ENCODE data around the gene ATPAF1.

Gene ATPAF1

DNA sequence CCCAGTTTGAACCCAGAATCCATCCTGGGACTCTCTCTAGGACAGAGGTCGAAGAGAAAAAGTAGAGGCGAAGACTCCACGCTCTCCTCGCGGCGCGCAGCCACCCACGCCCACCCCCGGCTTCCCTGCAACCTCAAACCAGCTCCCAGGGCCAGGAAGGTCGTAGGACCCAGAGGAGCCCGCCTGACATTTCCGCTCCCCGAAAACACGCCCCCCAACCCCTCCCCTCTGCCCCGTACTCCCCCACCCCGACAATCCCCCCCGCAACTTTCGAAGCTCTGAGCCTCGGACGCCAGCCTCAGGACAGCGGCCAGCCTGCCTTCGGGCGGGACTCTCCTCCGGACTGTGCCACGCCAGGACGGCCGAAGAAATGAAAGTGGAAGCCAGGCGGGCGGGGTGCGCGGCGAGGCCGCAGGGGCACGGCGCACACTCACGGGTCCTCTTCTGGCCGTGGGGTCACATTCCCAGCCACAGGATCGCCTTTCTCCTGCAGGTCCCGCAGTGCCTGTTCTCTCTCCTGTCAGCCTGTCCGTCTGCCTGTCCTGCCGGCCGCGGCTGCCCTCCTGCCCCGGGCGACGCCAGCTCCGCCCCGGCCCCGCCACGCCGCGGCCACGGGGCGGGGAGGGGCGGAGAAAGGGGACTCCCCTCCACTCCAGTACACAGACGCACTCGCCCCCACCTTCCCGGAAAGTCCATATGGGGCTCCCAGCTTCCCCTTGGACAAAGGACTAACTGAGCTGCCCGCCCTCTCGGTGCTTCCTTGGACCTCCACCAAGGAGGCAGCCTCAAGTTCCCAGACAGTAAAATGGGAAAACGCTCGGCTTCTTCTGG lies 51.7 kb downstream of the ATPAF1 start, which contains the start of gene MOB3C:
Gene MOB3C (minus strand): TSS at position 535 of the 831 bp plus-strand sequence. CDS start 3,490 bp downstream, outside the sequence.
- DNase-seq: peak in 47 of 51 donors; percentile 20 to 85 (median 61)

DNA sequence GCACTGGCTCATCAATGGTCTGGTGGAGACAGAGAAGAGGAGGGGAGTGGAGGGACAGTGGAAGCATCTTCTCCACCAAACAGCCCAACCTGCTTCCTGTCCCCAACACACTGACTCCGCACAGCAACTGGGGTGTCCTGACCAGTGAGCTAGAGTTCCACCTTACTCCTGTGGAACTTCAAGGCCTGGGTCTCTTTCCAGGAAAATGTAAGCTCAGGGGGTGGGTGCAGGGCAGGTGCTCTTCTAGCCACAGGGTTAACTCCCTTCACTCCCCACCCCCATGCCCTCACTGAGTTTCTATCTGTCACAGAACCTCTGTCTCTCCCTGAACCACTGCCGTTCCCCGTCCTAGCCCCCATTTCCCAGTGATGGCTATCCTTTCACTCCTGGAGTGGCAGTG lies 52.4 kb downstream of the ATPAF1 start:
- no peak for DNase-seq

DNA sequence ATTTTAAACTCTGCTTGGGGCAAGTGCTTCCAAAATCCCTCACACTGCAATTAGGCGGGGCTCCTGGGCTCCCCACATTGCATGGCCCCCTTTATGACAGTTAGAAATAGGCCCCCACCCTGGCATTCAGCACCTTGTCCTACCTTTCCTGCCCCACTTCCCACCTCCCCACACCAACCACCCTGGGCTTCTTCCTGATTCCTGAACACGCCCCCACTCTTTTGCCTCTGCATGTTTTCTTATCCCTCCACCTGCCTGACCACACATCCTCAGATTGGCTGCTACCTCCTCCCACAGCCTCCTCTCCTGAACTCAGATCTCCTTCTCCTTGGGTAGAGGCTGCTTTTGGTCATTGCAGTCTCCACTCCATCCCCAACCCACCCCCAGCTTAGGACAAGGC lies 53.1 kb downstream of the ATPAF1 start:
- no peak for DNase-seq

DNA sequence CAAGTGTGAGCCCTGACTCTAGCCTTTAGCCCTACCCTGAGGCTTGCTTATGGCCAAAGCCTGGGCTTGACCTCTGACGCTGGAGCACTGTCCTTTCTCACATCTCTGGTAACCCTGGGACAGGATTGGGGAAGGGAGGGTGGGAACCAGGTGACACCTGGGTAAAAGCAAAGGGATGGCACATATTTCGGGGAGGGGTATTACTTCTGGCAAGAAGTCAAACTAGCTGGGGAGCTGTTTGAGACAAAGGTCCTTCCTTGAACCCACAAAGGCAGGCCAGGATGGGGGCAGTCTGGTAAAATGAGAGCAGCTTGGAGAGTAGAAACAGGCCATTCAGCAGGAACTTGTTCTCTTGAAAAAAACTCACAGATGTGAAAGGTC lies 53.6 kb downstream of the ATPAF1 start:
- DNase-seq: no peak

DNA sequence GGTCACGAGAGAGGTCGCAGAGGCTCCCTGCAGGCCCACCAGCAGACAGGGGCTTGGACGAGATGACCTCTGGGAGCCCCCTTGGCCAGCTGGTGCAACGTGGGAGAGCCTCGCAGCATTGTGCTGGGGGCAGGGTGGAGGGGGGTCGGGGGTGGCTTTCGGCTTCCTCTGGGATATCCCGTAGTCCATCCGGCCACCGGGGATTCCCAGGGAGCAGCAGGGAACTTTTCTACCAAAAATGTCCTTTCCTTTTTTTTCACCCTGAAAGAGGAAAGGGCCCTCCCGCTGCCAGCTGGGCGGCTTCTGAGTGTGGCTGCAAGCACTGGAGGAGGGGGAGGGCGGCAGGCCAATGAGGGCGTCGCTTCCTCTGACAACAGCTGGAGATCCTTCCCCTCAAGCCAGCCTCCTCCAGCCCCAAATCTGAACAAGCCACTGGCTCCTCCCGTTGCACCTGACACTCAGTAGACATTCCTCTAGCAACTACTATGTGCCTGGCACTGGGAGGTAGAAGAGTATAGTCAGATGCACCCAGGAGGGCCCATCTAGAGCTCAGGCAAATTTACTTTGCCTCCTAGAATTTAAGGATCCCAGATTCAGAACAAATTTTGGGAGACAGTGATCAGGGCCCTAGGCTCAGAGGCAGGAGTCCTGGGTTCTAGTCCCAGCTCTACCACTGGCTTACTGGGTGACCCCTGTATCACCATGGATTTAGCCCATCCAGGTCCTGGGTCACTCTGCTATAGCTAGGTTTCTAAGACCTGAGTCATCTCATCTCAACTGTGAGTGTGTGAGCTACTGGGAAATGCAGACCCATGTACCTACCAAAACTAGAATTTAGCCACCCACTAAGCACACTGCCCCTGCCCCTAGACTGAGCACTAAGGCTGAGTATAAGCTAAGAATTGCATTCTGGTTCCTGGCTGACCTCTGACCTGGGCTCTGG lies 54.2 kb downstream of the ATPAF1 start:
- peak in 47 of 51 donors; percentile 14 to 79 (median 51) for DNase-seq

DNA sequence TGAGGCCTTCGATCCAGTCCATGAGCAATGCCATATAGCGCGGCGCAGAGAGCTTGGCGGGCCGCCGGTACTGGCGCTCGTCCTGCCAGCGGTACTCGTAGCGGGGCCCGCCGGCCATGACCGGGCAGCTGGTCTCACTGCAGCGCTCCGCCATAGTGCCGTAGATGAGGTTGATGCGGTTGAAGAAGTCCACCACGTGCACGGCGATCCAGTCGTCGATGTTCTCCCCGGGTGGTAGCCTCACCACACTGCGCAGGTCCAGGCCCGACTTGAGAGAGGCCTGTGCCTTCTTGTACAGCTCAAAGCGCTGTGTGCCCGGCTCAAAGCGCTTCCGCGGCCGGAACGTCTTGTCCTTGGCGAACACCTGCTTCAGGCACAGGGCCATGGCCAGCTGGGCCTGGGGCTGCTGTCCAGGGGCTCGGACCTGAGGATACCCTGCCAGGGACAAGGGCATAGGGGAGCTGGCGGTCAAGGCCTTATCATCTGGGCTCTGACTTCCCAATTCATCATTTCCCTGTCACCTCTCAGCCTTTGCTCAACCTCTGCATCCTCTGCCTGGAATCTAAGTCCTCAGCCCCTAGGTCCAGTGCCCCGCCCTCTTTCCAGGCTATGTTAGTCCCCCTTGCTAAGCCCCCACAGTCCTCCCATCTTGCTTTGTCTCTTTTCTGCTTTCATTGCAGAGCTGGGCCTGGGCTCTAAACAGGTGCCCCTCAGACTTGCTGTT lies 55.1 kb downstream of the ATPAF1 start:
- peak in 3 of 51 donors; percentile 7 to 19 (median 13) for DNase-seq

DNA sequence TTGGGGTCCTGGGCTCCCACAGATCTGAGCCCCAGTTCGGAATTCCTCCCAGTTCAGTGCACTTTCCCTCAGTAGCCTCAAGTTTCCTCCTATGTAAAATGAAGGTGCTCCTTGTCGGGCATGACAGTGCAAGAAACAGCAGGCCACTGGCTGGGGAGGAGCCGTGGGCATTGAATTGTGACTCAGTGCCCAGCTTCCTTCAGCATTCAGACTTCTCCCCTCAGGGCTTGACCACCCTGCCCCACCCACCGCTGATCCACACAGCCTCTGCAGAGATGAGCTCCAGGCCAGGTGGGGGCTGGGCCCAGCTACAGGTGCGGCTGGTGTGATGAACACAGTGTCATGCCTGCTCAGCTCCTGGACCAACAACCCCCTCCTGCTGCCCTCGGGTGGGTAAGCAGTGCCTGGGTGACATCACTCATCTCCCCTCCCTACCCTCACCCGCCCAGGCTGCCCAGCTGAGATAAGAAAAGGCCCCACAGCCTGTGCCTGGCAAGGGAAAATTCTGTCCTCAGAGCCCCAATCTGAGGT lies 56.4 kb downstream of the ATPAF1 start:
- DNase-seq: no peak

DNA sequence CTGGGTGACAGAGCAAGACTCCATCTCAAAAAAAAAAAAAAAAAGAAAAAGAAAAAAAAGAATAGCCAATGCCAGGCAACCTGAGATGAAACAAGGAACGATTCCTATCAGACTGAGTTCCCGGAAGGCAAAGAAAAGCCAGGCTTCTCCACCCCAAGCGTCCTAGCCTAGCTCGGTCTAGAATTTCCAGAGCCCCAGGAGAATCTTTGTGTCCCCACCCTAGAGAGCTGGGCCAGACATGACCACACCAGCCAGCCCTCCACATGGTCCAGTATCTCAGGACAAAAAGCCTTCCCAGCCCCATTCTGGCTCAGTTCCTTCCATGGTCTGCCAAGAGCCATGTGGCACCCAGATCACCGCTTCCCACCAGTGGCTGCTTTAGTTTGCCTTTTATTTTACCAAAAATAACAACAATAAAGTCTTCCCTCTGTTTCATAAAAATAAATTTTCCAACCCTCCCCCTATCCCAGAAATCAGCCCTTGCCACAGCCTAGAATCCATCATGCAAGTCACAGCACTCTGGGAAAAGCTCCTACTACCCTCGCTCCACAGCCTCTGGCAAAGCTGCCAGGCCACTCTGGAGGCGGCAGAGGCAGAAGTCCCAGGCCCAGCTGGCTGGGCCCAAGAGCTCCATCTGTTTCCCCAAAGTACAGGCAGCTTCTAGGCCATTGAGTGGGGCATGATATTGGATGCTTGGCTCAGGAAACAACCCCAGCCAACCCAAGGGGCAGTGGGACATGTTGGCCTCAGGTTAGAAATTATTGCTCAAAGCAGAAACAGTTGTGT lies 60.6 kb downstream of the ATPAF1 start:
- peak in 9 of 51 donors; percentile 10 to 42 (median 19) for DNase-seq

DNA sequence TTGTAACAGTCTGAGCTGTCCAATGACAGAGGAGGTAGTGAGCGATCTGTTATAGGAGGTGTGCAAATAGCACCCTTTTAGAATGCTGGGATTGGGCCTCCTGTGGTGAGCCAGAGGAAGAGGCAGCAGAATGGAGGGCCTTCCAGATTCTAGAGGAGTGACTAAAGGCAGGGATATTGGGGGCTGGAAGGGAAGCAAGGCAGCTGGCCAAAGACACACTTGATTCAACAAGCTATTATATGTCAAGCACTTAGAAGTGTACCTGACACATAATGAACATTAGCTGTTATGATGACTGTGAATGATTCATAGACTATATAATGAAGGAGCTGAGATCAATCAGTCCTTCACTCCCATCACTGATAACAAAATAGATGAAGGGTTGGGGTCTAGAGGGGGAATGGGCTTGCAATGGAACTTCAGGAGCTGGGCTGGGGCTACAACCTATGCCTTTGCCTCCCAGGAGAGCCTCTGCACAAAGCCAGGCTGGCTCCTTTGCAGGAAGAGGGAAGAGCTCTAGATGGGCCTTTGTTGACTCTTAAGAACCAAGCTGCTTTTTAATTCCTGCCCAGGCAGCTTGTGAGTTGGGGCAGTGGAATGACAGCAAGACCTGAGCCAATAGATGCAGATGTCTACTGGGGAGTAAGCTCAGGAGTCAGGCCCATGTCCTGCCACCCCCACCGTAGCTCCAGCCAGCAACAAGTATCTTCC lies 61.8 kb downstream of the ATPAF1 start:
- DNase-seq: no peak

DNA sequence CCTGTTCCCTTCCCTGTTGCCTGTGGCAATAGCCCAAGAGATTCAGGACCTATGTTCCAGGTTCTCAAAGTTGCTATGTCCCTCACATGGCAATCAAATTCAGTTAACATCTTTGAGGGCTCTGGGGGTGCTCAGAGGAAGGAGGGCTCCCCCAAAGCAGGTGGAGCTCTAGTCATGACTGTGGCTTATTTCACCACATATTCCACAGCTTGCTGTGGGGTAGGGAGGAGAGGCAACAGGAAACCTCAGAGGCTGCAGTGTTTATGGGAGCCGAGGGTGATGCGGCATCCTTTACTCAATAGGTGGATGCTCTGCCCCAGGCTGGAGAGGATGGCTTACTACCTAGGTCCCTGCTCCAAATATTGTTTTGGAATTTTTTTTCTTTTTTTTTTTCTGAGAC lies 62.9 kb downstream of the ATPAF1 start:
- no peak for DNase-seq

DNA sequence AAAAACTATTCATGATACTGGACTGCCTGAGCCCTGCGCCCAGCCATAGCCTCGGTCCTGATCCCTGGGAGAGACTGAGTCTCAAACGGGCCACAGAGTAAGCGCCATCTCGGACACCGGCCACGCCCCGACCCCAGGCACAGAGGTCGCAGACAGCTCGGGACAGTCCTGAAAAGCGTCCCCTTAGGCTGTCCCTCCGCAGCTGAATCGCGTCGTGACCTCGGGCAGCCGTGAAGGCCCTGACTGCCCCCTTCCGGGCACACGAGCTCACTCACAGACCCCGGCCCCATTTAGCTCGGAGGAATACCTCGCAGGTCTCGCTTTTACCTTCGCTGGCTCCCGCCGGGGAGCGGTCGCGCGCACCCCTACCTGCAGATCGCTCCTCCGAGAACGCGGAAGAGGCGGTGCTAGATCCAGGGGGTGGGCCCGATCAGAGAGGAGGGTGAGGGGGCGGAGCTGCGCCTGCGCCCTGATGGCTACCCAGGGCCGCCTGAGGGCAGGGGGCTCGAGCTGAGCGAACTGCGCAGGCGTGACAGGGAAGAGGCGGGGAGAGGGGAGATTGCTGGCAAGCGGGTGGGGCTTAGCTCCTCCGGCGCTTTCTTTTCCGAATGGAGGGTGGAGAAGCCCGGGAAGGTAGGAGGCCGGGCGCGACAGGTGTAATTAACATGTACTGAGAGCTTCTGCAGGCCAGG lies 64.2 kb downstream of the ATPAF1 start, which contains the start of gene MKNK1:
Gene MKNK1 (minus strand): TSS at position 411 of the 692 bp plus-strand sequence. CDS start 20,941 bp downstream, outside the sequence.
- DNase-seq: peak; percentile 19 to 93 (median 81)

DNA sequence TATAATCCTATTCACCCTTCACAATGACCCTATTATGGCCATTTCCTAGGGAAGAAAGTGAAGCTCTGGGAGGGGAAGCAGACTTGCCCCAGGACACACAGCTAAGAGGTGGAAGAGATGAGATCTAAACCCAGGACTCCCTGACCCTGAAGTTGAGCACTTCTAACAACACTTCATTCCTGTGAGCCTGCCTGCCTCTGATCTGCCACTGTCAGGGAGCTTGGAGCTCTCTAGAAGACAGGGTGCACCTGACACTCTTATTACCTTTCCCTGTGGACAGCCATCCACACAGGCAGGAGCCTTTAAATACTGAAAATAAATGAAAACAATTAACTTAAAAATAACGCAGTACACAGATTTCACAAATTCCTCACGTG lies 64.7 kb downstream of the ATPAF1 start:
- DNase-seq: peak in 1 of 51 donors; percentile 53

DNA sequence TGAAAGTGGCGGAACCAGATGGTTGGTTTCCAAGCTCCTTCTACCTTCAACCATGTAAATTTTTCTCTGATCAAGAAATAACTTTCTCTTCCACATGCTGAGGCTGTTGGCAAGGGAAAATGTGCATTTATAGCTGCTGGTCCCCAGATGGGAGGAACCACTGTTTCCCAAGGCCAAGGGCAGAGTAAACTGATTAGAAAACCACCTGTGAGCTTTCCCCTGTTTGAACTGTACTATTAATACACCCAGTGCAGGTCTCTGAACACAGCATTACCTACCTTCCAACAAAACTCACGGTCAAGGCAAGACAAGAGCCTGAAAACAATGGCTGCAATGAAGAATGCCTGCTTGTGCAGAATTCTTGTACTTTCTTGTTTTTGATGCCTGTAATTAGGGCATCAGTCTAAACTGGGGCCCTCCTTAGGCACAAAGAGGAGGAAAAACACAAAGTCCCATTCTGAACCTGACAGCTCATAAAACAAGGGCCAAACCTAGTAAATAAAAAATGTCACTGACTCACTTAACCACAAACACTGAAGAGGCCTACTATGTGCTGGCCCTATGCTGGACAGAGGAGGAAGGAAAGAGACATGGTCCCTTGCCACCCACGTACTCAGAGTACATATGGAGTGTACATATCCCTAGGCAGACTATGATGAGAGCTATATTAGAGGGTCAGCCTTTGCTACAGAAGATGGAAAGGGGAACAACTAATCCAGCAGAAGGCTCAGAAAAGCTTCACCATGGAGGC lies 66.7 kb downstream of the ATPAF1 start:
- no peak for DNase-seq

DNA sequence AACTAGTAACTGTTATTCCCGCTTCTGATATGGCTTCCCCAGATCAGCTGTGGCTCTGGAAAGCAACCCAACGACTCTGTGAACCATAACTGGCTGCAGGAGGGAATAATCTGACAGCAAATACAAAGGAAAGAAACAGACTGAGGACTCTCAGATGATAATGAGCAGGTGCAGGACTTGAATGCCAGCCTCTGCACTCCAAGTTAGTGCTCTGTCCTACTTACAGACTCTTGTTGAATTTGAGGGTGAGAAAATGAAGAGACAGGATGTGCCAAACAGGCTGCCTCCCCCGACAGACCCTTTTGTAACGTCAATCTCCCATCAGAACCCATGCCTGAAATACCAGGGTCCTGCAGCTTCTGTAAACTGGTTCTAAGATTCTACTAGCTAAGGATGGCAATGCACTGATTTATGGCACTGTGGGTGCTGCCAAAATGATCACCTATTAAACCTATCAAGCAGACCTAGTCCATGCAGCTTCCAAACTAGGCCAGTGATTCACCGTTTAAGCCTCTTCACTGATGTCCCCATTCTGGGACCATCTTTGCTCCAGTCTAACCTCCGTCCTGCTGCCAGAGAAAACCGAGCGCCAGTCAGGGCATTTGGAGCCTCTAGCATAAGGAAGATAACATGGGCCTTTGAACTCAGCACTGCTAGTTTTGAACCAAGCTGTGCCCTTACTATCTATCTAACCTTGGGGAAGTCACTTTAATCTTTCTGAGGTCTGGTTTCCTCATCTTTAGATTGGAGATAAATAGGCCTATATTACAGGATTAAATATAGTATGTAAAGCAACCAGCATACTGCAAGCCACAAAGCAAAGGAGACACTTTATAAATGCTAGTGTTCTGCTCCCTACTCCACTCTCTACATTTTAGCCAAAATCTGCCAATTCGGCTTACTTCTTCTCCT lies 68.8 kb downstream of the ATPAF1 start:
- DNase-seq: no peak

DNA sequence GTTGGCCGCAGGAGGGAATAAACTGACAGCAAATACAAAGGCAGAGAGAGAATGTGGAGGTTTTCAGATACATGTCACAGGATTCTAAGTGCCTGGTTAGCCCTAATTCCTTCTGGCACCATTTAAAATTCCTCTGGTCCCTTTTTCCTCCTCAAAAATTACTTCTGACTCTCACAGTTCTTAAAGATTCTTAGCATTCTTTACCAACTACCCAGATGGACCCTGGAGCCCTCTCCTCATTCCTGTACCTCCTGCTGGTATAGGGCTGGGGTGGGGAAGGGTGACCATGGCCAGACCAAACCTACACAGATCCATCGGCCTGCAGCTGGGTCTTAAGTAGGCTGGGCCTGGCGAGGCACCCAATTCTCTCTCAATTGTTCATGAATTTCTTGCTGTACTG lies 71.3 kb downstream of the ATPAF1 start:
- DNase-seq: no peak

DNA sequence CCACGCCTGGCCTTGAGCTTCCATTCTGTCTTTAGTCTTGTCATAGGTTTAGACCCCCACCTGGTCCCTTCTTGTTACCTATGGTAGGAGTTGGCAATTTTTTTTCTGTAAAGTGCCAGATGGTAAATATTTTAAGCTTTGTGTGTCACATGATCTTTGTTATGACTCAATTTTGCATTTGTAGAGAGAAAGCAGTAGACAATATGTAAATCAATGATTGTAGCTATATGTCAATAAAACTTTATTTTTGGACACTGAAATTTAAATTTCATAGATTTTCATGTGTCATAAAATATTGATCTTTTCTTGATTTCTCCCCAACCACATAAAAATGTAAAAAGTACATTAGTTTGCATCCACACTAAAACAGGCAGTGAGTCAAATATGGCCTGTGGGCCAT lies 72.1 kb downstream of the ATPAF1 start:
- DNase-seq: no peak

DNA sequence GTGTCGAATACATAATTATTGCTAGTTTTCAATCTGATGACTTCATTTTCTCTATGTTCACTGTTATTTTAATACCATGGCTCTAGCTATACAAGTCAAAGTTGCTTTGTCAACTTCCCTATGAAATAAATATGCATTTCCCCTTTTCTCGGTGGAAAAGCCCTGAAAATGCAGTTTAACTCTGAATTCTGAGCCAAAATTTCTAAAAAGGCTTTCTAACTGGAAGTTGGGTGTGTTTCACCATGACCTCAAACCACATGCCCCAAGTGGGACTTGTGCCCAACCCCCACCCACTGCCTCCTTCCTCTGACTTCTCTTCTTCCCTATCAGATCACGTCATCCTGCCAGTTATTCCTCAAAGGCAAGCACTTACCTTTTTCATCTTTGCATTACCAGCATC lies 73.0 kb downstream of the ATPAF1 start:
- DNase-seq: peak in 12 of 51 donors; percentile 14 to 41 (median 27)
